ENCODE results near the gene PTPRD. TPM values are rescaled to one million over a fixed set of nuclear protein-coding genes. Genes with fewer than 3 reads are reported as not detected.

The PTPRD gene
- total and polyA plus RNA-seq, 2 donors (not counting 1 experiment from before 2014, with no cell fraction given) = not detected

- H3K27ac Mint-ChIP-seq = no peak overlapping the region
- H3K27ac ChIP-seq (ENCODE audit: low read length in 2 of 2) = no peak overlapping the region
- H3K79me2 ChIP-seq (ENCODE audit: control insufficient read depth, insufficient read depth, low read length) = no peaks in the 10 kb centered on the region
- POLR2A ChIA-PET = no interaction called here
- 95% methylated on average over 4 of the region's 5 CpGs for WGBS (ENCODE audit: insufficient coverage)
- peaks cover 2% of the 10 kb centered on the region for H3K4me1 Mint-ChIP-seq
- no peaks in the 10 kb centered on the region for H3K4me1 ChIP-seq (ENCODE audit: control insufficient read depth in 2 of 2, insufficient read depth in 2 of 2, low read length in 2 of 2)
- H3K36me3 ChIP-seq (replicated peaks in 1 of 2; ENCODE audit: control extremely low read depth in 1 of 2, control insufficient read depth in 1 of 2, extremely low read depth in 1 of 2, insufficient read depth in 2 of 2, low read length in 1 of 2) = no peaks in the 10 kb centered on the region
- CTCF ChIA-PET = no interaction called here
- TF ChIP-seq, protein P1, sequence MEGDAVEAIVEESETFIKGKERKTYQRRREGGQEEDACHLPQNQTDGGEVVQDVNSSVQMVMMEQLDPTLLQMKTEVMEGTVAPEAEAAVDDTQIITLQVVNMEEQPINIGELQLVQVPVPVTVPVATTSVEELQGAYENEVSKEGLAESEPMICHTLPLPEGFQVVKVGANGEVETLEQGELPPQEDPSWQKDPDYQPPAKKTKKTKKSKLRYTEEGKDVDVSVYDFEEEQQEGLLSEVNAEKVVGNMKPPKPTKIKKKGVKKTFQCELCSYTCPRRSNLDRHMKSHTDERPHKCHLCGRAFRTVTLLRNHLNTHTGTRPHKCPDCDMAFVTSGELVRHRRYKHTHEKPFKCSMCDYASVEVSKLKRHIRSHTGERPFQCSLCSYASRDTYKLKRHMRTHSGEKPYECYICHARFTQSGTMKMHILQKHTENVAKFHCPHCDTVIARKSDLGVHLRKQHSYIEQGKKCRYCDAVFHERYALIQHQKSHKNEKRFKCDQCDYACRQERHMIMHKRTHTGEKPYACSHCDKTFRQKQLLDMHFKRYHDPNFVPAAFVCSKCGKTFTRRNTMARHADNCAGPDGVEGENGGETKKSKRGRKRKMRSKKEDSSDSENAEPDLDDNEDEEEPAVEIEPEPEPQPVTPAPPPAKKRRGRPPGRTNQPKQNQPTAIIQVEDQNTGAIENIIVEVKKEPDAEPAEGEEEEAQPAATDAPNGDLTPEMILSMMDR (IDR thresholded peaks at IDR 0.05) = no peak
- TF ChIP-seq EZH2 (IDR thresholded peaks at IDR 0.05; ENCODE audit: borderline replicate concordance, insufficient read depth, low read depth, low read length, poor library complexity, severe bottlenecking) = no peak
- no peaks in the 10 kb centered on the region for H3K9me3 Mint-ChIP-seq (ENCODE audit: insufficient read depth)
- no peak overlapping the region for H3K4me3 ChIP-seq (ENCODE audit: control extremely low read depth in 1 of 5, extremely low read depth in 1 of 5, insufficient read depth in 1 of 5, low read depth in 2 of 5, low read length in 4 of 5)
- ATAC-seq (ENCODE audit: low read depth) (no peak), DNase-seq (no peak)
- H3K27me3 Mint-ChIP-seq = peaks cover 7% of the 10 kb centered on the region
- H3K4me3 Mint-ChIP-seq = no peak overlapping the region
- intact Hi-C loops (cut with micrococcal nuclease) = no loop called here
- peaks cover 0 to 3% (median 0%) of the 10 kb centered on the region in 4 experiments for H3K27me3 ChIP-seq (replicated peaks in 1 of 4; ENCODE audit: control extremely low read depth in 1 of 4, control insufficient read depth in 3 of 4, insufficient read depth in 4 of 4, low read length in 3 of 4)
- no peaks in the 10 kb centered on the region for H3K9me3 ChIP-seq (ENCODE audit: control extremely low read depth in 1 of 3, control insufficient read depth in 2 of 3, insufficient read depth in 1 of 3, low read length in 2 of 3)
- H2AFZ ChIP-seq (ENCODE audit: insufficient read depth, low read depth, low read length, poor library complexity, severe bottlenecking) = no peak overlapping the region
- no peaks in the 10 kb centered on the region for H4K20me1 ChIP-seq (ENCODE audit: control insufficient read depth, insufficient read depth, low read length, poor library complexity, severe bottlenecking)
- no peak overlapping the region for H3K9ac ChIP-seq (ENCODE audit: low read length)
- H3K4me2 ChIP-seq (replicated peaks; ENCODE audit: low read depth, low read length, poor library complexity, severe bottlenecking) = no peak overlapping the region
Measured at GRCh38 chr9:8734760-8735159, 1878.0 kb downstream of the PTPRD start.

GRCh38 chr9:8733131-8733954, 1879.5 kb downstream of the PTPRD start:
- Mint-ChIP-seq H3K4me3 (no peak overlapping the region), H3K9me3 (ENCODE audit: insufficient read depth) (no peaks in the 10 kb centered on the region), H3K4me1 (peaks cover 2% of the 10 kb centered on the region), H3K27me3 (peaks cover 7% of the 10 kb centered on the region), H3K27ac (no peak overlapping the region)
- H4K20me1 ChIP-seq (ENCODE audit: control insufficient read depth, insufficient read depth, low read length, poor library complexity, severe bottlenecking) = no peaks in the 10 kb centered on the region
- peak overlapping the region; percentile 17 for H3K4me2 ChIP-seq (replicated peaks; ENCODE audit: low read depth, low read length, poor library complexity, severe bottlenecking)
- peaks cover 0 to 3% (median 0%) of the 10 kb centered on the region in 4 experiments for H3K27me3 ChIP-seq (replicated peaks in 1 of 4; ENCODE audit: control extremely low read depth in 1 of 4, control insufficient read depth in 3 of 4, insufficient read depth in 4 of 4, low read length in 3 of 4)
- no peaks in the 10 kb centered on the region for H3K4me1 ChIP-seq (ENCODE audit: control insufficient read depth in 2 of 2, insufficient read depth in 2 of 2, low read length in 2 of 2)
- POLR2A ChIA-PET = no interaction called here
- CTCF ChIA-PET = no interaction called here
- no peak for DNase-seq
- TF ChIP-seq, protein P1 (IDR thresholded peaks at IDR 0.05) = no peak
- no peak for TF ChIP-seq EZH2 (IDR thresholded peaks at IDR 0.05; ENCODE audit: borderline replicate concordance, insufficient read depth, low read depth, low read length, poor library complexity, severe bottlenecking)
- intact Hi-C loops (cut with micrococcal nuclease) = no loop called here
- no peak overlapping the region for H3K4me3 ChIP-seq (ENCODE audit: control extremely low read depth in 1 of 5, extremely low read depth in 1 of 5, insufficient read depth in 1 of 5, low read depth in 2 of 5, low read length in 4 of 5)
- no peaks in the 10 kb centered on the region for H3K9me3 ChIP-seq (ENCODE audit: control extremely low read depth in 1 of 3, control insufficient read depth in 2 of 3, insufficient read depth in 1 of 3, low read length in 2 of 3)
- H3K36me3 ChIP-seq (replicated peaks in 1 of 2; ENCODE audit: control extremely low read depth in 1 of 2, control insufficient read depth in 1 of 2, extremely low read depth in 1 of 2, insufficient read depth in 2 of 2, low read length in 1 of 2) = no peaks in the 10 kb centered on the region
- no peak for ATAC-seq (ENCODE audit: low read depth)
- no peak overlapping the region for H3K9ac ChIP-seq (ENCODE audit: low read length)
- H3K27ac ChIP-seq (ENCODE audit: low read length in 2 of 2) = no peak overlapping the region
- H2AFZ ChIP-seq (ENCODE audit: insufficient read depth, low read depth, low read length, poor library complexity, severe bottlenecking) = no peak overlapping the region
- WGBS (ENCODE audit: insufficient coverage) = 53% methylated on average over 11 of the region's 17 CpGs
- H3K79me2 ChIP-seq (ENCODE audit: control insufficient read depth, insufficient read depth, low read length) = no peaks in the 10 kb centered on the region

Measured in B cell (primary cell).